ENCODE data around the gene TRMT10A. TPM values are rescaled to one million over a fixed set of nuclear protein-coding genes. Genes with fewer than 3 reads are reported as not detected.

TRMT10A gene
- total and polyA plus RNA-seq, 10 donors = 2.5 to 7.8 (median 4.8) TPM

- Histone ChIP-seq H3K27me3 (replicated peaks in 1 of 7) (peaks cover 0 to 4% (median 0%) of the 10 kb centered on the region in 7 donors), H3K36me3 (no peaks in the 10 kb centered on the region), H3K4me3 (no peak overlapping the region), H3K4me1 (no peaks in the 10 kb centered on the region), H3K27ac (no peak overlapping the region), H3K9me3 (no peaks in the 10 kb centered on the region)
- intact Hi-C loops (cut with DNase I; ENCODE audit: low total_unique reads) = no loop called here
- TF ChIP-seq POLR2A (IDR thresholded peaks at IDR 0.05) = no peak
- no peak for TF ChIP-seq CTCF (IDR thresholded peaks at IDR 0.05 in 8 of 11, conservative IDR thresholded peaks at IDR 0.05 in 3 of 11)
- TF ChIP-seq POLR2AphosphoS5 (IDR thresholded peaks at IDR 0.05) = no peak
- no peak for DNase-seq
- WGBS, 5 donors = 79 to 91% (median 82%) methylated on average over 5 of the region's 5 CpGs
Measured at GRCh38 chr4:99610605-99611175, 46.9 kb upstream of the TRMT10A start.

- H3K27me3 ChIP-seq (replicated peaks in 1 of 7) = peaks cover 0 to 4% (median 0%) of the 10 kb centered on the region in 7 donors
- no peak for TF ChIP-seq CTCF (IDR thresholded peaks at IDR 0.05 in 8 of 11, conservative IDR thresholded peaks at IDR 0.05 in 3 of 11)
- TF ChIP-seq POLR2AphosphoS5 (IDR thresholded peaks at IDR 0.05) = no peak
- no peak for TF ChIP-seq POLR2A (IDR thresholded peaks at IDR 0.05)
- H3K36me3 ChIP-seq = no peaks in the 10 kb centered on the region
- no peak overlapping the region for H3K27ac ChIP-seq
- H3K9me3 ChIP-seq = no peaks in the 10 kb centered on the region
- intact Hi-C loops (cut with DNase I; ENCODE audit: low total_unique reads) = no loop called here
- no peak for DNase-seq
- WGBS, 5 donors = 85 to 97% (median 95%) methylated on average over 5 of the region's 5 CpGs
- no peak overlapping the region for H3K4me3 ChIP-seq
- H3K4me1 ChIP-seq = no peaks in the 10 kb centered on the region
Measured at GRCh38 chr4:99608417-99608816, 44.6 kb upstream of the TRMT10A start.

- TF ChIP-seq POLR2AphosphoS5 (IDR thresholded peaks at IDR 0.05) = no peak
- no peak for TF ChIP-seq CTCF (IDR thresholded peaks at IDR 0.05 in 8 of 11, conservative IDR thresholded peaks at IDR 0.05 in 3 of 11)
- no peak for TF ChIP-seq POLR2A (IDR thresholded peaks at IDR 0.05)
- Histone ChIP-seq H3K4me1 (no peaks in the 10 kb centered on the region), H3K27ac (no peak overlapping the region), H3K36me3 (no peaks in the 10 kb centered on the region), H3K4me3 (no peak overlapping the region), H3K9me3 (no peaks in the 10 kb centered on the region), H3K27me3 (replicated peaks in 1 of 7) (peaks cover 0 to 4% (median 0%) of the 10 kb centered on the region in 7 donors)
- WGBS, 5 donors = 84 to 93% (median 89%) methylated on average over 2 of the region's 2 CpGs
- no peak for DNase-seq
- intact Hi-C loops (cut with DNase I; ENCODE audit: low total_unique reads) = no loop called here
Measured at GRCh38 chr4:99606716-99607115, 42.9 kb upstream of the TRMT10A start.

- no peak overlapping the region for H3K4me3 ChIP-seq
- no peak overlapping the region for H3K27ac ChIP-seq
- no peak for DNase-seq
- WGBS, 5 donors = 90 to 91% (median 90%) methylated on average over 2 of the region's 2 CpGs
- H3K27me3 ChIP-seq (replicated peaks in 1 of 7) = no peaks in the 10 kb centered on the region
- intact Hi-C loops (cut with DNase I; ENCODE audit: low total_unique reads) = no loop called here
- H3K9me3 ChIP-seq = no peaks in the 10 kb centered on the region
- TF ChIP-seq POLR2AphosphoS5 (IDR thresholded peaks at IDR 0.05) (no peak), CTCF (IDR thresholded peaks at IDR 0.05 in 8 of 11, conservative IDR thresholded peaks at IDR 0.05 in 3 of 11) (no peak), POLR2A (IDR thresholded peaks at IDR 0.05) (no peak)
- H3K4me1 ChIP-seq = no peaks in the 10 kb centered on the region
- H3K36me3 ChIP-seq = no peaks in the 10 kb centered on the region
Measured at GRCh38 chr4:99594818-99595217, 31.0 kb upstream of the TRMT10A start.
